Smooth muscle cell (in vitro differentiated cells): ENCODE data around the gene ARHGEF33. TPM values are rescaled to one million over a fixed set of nuclear protein-coding genes. Genes with fewer than 3 reads are reported as not detected.

ENCODE experiments used
- DNase-seq: peaks from one replicate; lab custom pipeline; 2025; ENCODE audit not compliant: unreplicated experiment; lab: John Stamatoyannopoulos, UW
- H2AFZ ChIP-seq: fragments of 200-600 bp; sonication (generic); 2 replicates; pipeline ENCODE4 v1.6.0; 2016; ENCODE audit warnings: antibody characterized with exemption, low read depth, mild to moderate bottlenecking
- H3F3A ChIP-seq: fragments of 200-600 bp; sonication (generic); 2 replicates; pipeline ENCODE4 v1.6.0; 2017; ENCODE audit warnings: antibody characterized with exemption, low read depth
- H3K27ac ChIP-seq: fragments of 200-600 bp; sonication (generic); 2 replicates; pipeline ENCODE4 v1.5.1; 2016; ENCODE audit warnings: low read depth, mild to moderate bottlenecking
- H3K27me3 ChIP-seq: fragments of 200-600 bp; sonication (generic); 2 replicates; pipeline ENCODE4 v1.6.1; 2016; ENCODE audit warnings: low read depth, mild to moderate bottlenecking
- H3K36me3 ChIP-seq: fragments of 200-600 bp; sonication (generic); 2 replicates; pipeline ENCODE4 v1.5.1; 2016; ENCODE audit warnings: low read depth
- H3K4me1 ChIP-seq: fragments of 200-600 bp; sonication (generic); 2 replicates; pipeline ENCODE4 v1.5.1; 2016; ENCODE audit warnings: low read depth
- H3K4me2 ChIP-seq: fragments of 200-600 bp; sonication (generic); 2 replicates; pipeline ENCODE4 v1.6.0; 2016; ENCODE audit warnings: mild to moderate bottlenecking
- H3K4me3 ChIP-seq: fragments of 200-600 bp; sonication (generic); 2 replicates; pipeline ENCODE4 v1.5.1; 2016; ENCODE audit warnings: mild to moderate bottlenecking
- H3K79me2 ChIP-seq: fragments of 200-600 bp; sonication (generic); 2 replicates; pipeline ENCODE4 v1.6.0; 2016; ENCODE audit warnings: low read depth, mild to moderate bottlenecking
- H3K9ac ChIP-seq: fragments of 200-600 bp; sonication (generic); 2 replicates; pipeline ENCODE4 v1.6.0; 2016; ENCODE audit warnings: low read depth
- H3K9me3 ChIP-seq: fragments of 200-600 bp; sonication (generic); replicated peaks from 2 replicates; pipeline ENCODE4 v1.5.1; 2016; ENCODE audit warnings: low read depth
- H4K20me1 ChIP-seq: fragments of 200-600 bp; sonication (generic); 2 replicates; pipeline ENCODE4 v1.6.0; 2016; ENCODE audit warnings: low read depth
- CTCF ChIP-seq: fragments of 200-600 bp; sonication (generic); IDR thresholded peaks from 2 replicates; pipeline ENCODE4 v1.5.1; 2017; ENCODE audit warnings: borderline replicate concordance, mild to moderate bottlenecking, antibody characterized with exemption; ENCODE audit not compliant: insufficient read depth, poor library complexity, severe bottlenecking
- WGBS: methylation state at CpG from one replicate; pipeline ENCODE4 v1.1.7; 2016; ENCODE audit warnings: low lambda C conversion rate; 5-methylcytosine and 5-hydroxymethylcytosine counted together
- polyA plus RNA-seq: library from polyadenylated mRNA; unstranded; fragments of >200 nt; fragmentation: Nextera tagmentation; extraction: Ambion mirVana; gene quantifications from 2 replicates; pipeline ENCODE4 v1.2.1, GENCODE V29; 2016
- total RNA-seq: library from RNA; depleted of rRNA; stranded (reverse); fragments of >200 nt; gene quantifications from 2 replicates; pipeline ENCODE4 v1.2.3, GENCODE V29; 2014

ARHGEF33 gene
- total and polyA plus RNA-seq, 2 experiments from 2014 or later, result 0.40 to 1.4 TPM

GRCh38 chr2:38937548-38937947 lies 47.9 kb downstream of the ARHGEF33 start:
- no peaks in the 10 kb centered on the region for H4K20me1 ChIP-seq
- H3K27me3 ChIP-seq, result no peaks in the 10 kb centered on the region
- no peaks in the 10 kb centered on the region for H3K79me2 ChIP-seq
- no peak overlapping the region for H3K9ac ChIP-seq
- no peak overlapping the region for H3K4me3 ChIP-seq
- H3K27ac ChIP-seq, result no peak overlapping the region
- peaks cover 13% of the 10 kb centered on the region for H3F3A ChIP-seq
- no peak overlapping the region for H2AFZ ChIP-seq
- no peaks in the 10 kb centered on the region for H3K4me1 ChIP-seq
- no peak for TF ChIP-seq CTCF
- no peaks in the 10 kb centered on the region for H3K9me3 ChIP-seq
- WGBS, result 90% methylated on average over 3 of the region's 3 CpGs
- H3K4me2 ChIP-seq, result no peak overlapping the region
- no peak for DNase-seq
- H3K36me3 ChIP-seq, result no peaks in the 10 kb centered on the region

GRCh38 chr2:38940746-38941145 lies 51.1 kb downstream of the ARHGEF33 start:
- H3K79me2 ChIP-seq, result no peaks in the 10 kb centered on the region
- no peak overlapping the region for H2AFZ ChIP-seq
- H3K27me3 ChIP-seq, result no peaks in the 10 kb centered on the region
- no peaks in the 10 kb centered on the region for H3K4me1 ChIP-seq
- no peaks in the 10 kb centered on the region for H4K20me1 ChIP-seq
- no peak for DNase-seq
- H3K9ac ChIP-seq, result no peak overlapping the region
- H3K4me2 ChIP-seq, result no peak overlapping the region
- H3F3A ChIP-seq, result no peaks in the 10 kb centered on the region
- 81% methylated on average over 1 of the region's 1 CpG for WGBS
- H3K9me3 ChIP-seq, result no peaks in the 10 kb centered on the region
- no peak for TF ChIP-seq CTCF
- no peak overlapping the region for H3K27ac ChIP-seq
- H3K4me3 ChIP-seq, result no peak overlapping the region
- H3K36me3 ChIP-seq, result no peaks in the 10 kb centered on the region

- Histone ChIP-seq H3K36me3 (no peaks in the 10 kb centered on the region), H3K9me3 (no peaks in the 10 kb centered on the region)
These were observed 54.1 kb downstream of the ARHGEF33 start for GRCh38 chr2:38943784-38944183.

More at GRCh38 chr2:38943784-38944183, 54.1 kb downstream of the ARHGEF33 start:
- Histone ChIP-seq H4K20me1 (no peaks in the 10 kb centered on the region), H3F3A (peaks cover 4% of the 10 kb centered on the region), H3K4me3 (no peak overlapping the region), H3K9ac (no peak overlapping the region), H3K4me1 (no peaks in the 10 kb centered on the region), H3K79me2 (no peaks in the 10 kb centered on the region), H3K27me3 (no peaks in the 10 kb centered on the region), H3K4me2 (no peak overlapping the region), H2AFZ (no peak overlapping the region), H3K27ac (no peak overlapping the region)
- TF ChIP-seq CTCF, result no peak
- no peak for DNase-seq
